Activated CD4-positive, alpha-beta memory T cell treated with anti-CD3 and anti-CD28 coated beads for 36 hours (primary cell): ENCODE measurements around the gene SPIC. TPM values are rescaled to one million over a fixed set of nuclear protein-coding genes. Genes with fewer than 3 reads are reported as not detected.

Source experiments
- total RNA-seq, 2 experiments: library from RNA; stranded (reverse); gene quantifications; one replicate each; pipeline ENCODE4 v1.2.3, GENCODE V29; 2021

The SPIC gene
- total RNA-seq, 2 experiments from 2014 or later: not detected

Other genes with a start within 250 kb of the SPIC start
- 10 to 100 TPM; 18.1 to 20.6 TPM for gene UTP20, start 195.2 kb upstream of the SPIC start, total RNA-seq
- gene ARL1, start 67.6 kb upstream of the SPIC start, total RNA-seq: 10 to 100 TPM; 63.2 to 64.1 TPM
- not detected for gene MYBPC1, start 119.6 kb downstream of the SPIC start, total RNA-seq
- gene CHPT1, start 222.3 kb downstream of the SPIC start, total RNA-seq: 10 to 100 TPM; 20.6 to 23.0 TPM